ENCODE measurements around the gene MMS19.
"Not testable (repeated sequence)": the region's sequence is repeated elsewhere in the genome, so short reads cannot be mapped to it uniquely, and the experiment has no call there.

The MMS19 gene

GRCh38 chr10:97425964-97426775 lies 72.1 kb downstream of the MMS19 start, which contains the start of gene PGAM1:
TSS of gene PGAM1 (plus strand) at chr10:97426191. CDS start at chr10:97426308, 117 bp downstream.
- DNase-seq (ENCODE audit: low read depth): peak; percentile 98

- DNase-seq (ENCODE audit: low read depth): not testable (repeated sequence)
These were observed 74.5 kb downstream of the MMS19 start for GRCh38 chr10:97423757-97424098.

GRCh38 chr10:97416565-97416964 lies 81.7 kb downstream of the MMS19 start:
- DNase-seq (ENCODE audit: low read depth): no peak

- peak; percentile 56 for DNase-seq (ENCODE audit: low read depth)
These were observed 85.3 kb downstream of the MMS19 start for GRCh38 chr10:97412891-97413304.

DNA sequence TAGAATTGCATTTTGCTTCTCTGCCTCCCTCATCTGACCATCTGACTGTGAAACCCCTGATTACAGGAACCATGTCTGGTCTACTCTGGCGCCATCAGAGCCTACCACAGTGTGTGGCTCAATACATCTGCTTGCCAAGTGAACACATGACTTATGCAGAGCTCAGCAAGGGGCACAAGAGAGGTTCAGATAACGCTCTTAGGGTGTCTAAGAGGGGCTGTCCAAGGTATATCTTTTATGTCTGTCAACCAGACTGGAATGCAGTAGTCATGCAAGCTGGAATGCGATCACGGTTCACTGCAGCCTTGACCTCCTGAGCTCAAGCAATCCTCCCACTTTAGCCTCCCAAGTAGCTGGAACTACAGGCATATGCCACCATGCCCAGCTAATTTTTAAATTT lies 86.8 kb downstream of the MMS19 start:
- DNase-seq (ENCODE audit: low read depth): no peak

DNA sequence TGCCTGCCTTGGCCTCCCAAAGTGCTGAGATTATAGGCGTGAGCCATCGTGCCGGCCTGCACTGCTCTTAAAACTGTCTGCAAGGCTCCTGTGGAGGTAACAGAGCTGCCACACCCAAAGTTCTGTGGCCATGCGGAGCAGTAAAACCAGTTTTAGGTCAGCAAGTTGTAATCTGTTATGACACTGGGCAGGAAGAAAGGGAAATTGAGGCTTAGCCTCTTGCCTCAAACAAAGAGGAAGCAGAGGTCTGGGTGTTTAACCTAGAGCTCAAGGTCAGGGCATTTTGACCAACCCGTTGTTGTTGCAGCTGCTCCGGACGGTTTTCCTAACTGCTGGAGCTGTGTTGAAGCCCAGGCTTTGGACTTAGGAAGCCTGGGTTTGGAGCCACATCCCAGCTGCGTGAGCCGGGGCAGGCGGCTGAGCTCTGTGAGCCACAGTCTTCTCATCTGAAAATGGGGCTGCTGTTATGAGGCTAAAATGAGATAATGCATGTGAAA lies 89.7 kb downstream of the MMS19 start:
- DNase-seq (ENCODE audit: low read depth): no peak

Measured in activated T-cell treated with anti-CD3 and anti-CD28 coated beads for 48 hours (primary cell).